Measurements from ENCODE around the gene PRPF8. TPM values are rescaled to one million over a fixed set of nuclear protein-coding genes. Genes with fewer than 3 reads are reported as not detected.

Gene PRPF8
- polyA plus RNA-seq, 1 donor from 2014 or later, result 56.9 TPM

DNA sequence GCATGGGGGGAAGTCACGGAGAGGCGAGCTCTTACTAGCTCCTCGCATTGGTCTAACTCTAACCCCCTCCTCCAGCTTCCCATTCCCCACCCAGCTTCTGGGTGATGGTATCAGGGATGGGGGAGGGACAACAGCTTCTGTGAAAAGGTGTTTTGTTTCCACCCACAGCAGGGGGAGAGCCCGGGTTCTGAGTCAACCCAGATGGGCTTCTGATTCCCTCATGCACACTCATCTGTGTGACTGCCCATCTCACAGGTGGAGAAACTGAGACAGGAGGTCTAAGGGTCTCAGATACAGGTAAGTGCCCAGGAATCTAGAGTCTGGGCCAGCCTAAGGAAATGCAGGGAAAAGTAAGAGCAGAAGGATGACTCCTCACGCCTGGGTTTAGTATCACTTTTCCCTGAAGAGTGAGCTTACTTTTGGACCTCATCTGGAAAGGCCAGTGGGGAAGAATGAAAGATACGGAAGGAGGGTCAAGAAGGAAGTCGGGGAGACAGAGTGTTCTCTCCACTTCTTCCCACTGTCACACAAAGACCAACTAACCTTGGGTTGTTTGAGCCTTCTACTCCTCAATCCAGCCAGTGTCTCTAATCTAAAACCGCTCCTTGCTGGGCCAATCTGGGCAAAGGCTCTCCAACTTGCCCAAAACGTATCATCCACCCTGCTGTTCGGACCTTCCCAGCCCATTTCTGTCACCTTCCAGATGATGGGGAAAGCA lies 28.7 kb upstream of the PRPF8 start:
- Histone ChIP-seq H3K27me3 (ENCODE audit: insufficient read depth, low read depth, low read length) (peaks cover 24% of the 10 kb centered on the region), H3K36me3 (ENCODE audit: insufficient read depth, low read length) (no peaks in the 10 kb centered on the region), H3K27ac (ENCODE audit: low read length) (no peak overlapping the region), H4K20me1 (ENCODE audit: insufficient read depth) (no peaks in the 10 kb centered on the region), H3K79me2 (replicated peaks; ENCODE audit: insufficient read depth, low read length) (peaks cover 4% of the 10 kb centered on the region), H3K4me3 (ENCODE audit: low read length) (no peak overlapping the region), H3K9me3 (ENCODE audit: low read length) (no peaks in the 10 kb centered on the region), H2AFZ (ENCODE audit: low read depth, low read length) (no peak overlapping the region), H3K9me2 (ENCODE audit: insufficient read depth, low read length) (no peaks in the 10 kb centered on the region), H3F3A (ENCODE audit: insufficient read depth, low read length, poor library complexity, severe bottlenecking) (peaks cover 4% of the 10 kb centered on the region), H3K9ac (ENCODE audit: low read length) (no peak overlapping the region), H3K4me2 (ENCODE audit: low read length) (no peak overlapping the region)
- no peak for TF ChIP-seq TAF1 (IDR thresholded peaks at IDR 0.05; ENCODE audit: low read depth)
- no peak for TF ChIP-seq POLR2AphosphoS5 (IDR thresholded peaks at IDR 0.05)
- TF ChIP-seq MXI1 (conservative IDR thresholded peaks at IDR 0.05; ENCODE audit: poor library complexity, severe bottlenecking), result no peak
- TF ChIP-seq, protein P1, sequence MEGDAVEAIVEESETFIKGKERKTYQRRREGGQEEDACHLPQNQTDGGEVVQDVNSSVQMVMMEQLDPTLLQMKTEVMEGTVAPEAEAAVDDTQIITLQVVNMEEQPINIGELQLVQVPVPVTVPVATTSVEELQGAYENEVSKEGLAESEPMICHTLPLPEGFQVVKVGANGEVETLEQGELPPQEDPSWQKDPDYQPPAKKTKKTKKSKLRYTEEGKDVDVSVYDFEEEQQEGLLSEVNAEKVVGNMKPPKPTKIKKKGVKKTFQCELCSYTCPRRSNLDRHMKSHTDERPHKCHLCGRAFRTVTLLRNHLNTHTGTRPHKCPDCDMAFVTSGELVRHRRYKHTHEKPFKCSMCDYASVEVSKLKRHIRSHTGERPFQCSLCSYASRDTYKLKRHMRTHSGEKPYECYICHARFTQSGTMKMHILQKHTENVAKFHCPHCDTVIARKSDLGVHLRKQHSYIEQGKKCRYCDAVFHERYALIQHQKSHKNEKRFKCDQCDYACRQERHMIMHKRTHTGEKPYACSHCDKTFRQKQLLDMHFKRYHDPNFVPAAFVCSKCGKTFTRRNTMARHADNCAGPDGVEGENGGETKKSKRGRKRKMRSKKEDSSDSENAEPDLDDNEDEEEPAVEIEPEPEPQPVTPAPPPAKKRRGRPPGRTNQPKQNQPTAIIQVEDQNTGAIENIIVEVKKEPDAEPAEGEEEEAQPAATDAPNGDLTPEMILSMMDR (IDR thresholded peaks at IDR 0.05; ENCODE audit: poor library complexity, severe bottlenecking), result no peak
- no peak for TF ChIP-seq RAD21 (conservative IDR thresholded peaks at IDR 0.05)
- no peak for TF ChIP-seq EP300 (conservative IDR thresholded peaks at IDR 0.05; ENCODE audit: poor library complexity, severe bottlenecking)
- TF ChIP-seq EZH2 (IDR thresholded peaks at IDR 0.05; ENCODE audit: borderline replicate concordance, insufficient read depth, low read length, poor library complexity, severe bottlenecking), result no peak

DNA sequence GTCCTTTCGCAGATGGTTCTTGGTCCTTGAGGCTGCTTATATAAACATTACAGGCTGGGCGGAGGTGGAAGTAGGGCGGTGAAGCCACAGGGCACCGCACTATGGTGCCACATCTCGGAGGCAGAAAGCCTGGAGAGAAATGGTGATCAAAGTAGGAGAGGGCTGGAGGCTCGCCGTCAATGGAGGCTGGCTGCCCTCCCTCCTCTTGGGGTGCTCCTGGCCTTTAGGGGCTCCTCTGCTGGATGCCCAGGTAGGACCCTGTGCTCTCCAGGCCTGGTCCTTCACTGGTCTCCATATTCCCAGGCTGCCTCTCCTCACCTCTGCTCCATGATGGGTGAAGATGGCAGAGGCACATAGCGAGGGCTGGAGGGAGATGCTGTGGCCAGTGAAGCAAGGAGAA lies 27.6 kb upstream of the PRPF8 start:
- Histone ChIP-seq H3F3A (ENCODE audit: insufficient read depth, low read length, poor library complexity, severe bottlenecking) (no peaks in the 10 kb centered on the region), H3K27me3 (ENCODE audit: insufficient read depth, low read depth, low read length) (peaks cover 24% of the 10 kb centered on the region), H3K4me3 (ENCODE audit: low read length) (no peak overlapping the region), H3K4me2 (ENCODE audit: low read length) (no peak overlapping the region), H4K20me1 (ENCODE audit: insufficient read depth) (no peaks in the 10 kb centered on the region), H3K79me2 (replicated peaks; ENCODE audit: insufficient read depth, low read length) (peaks cover 4% of the 10 kb centered on the region), H3K9me3 (ENCODE audit: low read length) (no peaks in the 10 kb centered on the region), H3K27ac (ENCODE audit: low read length) (no peak overlapping the region), H3K9ac (ENCODE audit: low read length) (no peak overlapping the region), H3K36me3 (ENCODE audit: insufficient read depth, low read length) (no peaks in the 10 kb centered on the region), H2AFZ (ENCODE audit: low read depth, low read length) (no peak overlapping the region), H3K9me2 (ENCODE audit: insufficient read depth, low read length) (no peaks in the 10 kb centered on the region)
- no peak for TF ChIP-seq EP300 (conservative IDR thresholded peaks at IDR 0.05; ENCODE audit: poor library complexity, severe bottlenecking)
- no peak for TF ChIP-seq MXI1 (conservative IDR thresholded peaks at IDR 0.05; ENCODE audit: poor library complexity, severe bottlenecking)
- TF ChIP-seq, protein P1 (IDR thresholded peaks at IDR 0.05; ENCODE audit: poor library complexity, severe bottlenecking), result no peak
- TF ChIP-seq SMC3 (conservative IDR thresholded peaks at IDR 0.05; ENCODE audit: poor library complexity), result no peak
- TF ChIP-seq, protein P2, sequence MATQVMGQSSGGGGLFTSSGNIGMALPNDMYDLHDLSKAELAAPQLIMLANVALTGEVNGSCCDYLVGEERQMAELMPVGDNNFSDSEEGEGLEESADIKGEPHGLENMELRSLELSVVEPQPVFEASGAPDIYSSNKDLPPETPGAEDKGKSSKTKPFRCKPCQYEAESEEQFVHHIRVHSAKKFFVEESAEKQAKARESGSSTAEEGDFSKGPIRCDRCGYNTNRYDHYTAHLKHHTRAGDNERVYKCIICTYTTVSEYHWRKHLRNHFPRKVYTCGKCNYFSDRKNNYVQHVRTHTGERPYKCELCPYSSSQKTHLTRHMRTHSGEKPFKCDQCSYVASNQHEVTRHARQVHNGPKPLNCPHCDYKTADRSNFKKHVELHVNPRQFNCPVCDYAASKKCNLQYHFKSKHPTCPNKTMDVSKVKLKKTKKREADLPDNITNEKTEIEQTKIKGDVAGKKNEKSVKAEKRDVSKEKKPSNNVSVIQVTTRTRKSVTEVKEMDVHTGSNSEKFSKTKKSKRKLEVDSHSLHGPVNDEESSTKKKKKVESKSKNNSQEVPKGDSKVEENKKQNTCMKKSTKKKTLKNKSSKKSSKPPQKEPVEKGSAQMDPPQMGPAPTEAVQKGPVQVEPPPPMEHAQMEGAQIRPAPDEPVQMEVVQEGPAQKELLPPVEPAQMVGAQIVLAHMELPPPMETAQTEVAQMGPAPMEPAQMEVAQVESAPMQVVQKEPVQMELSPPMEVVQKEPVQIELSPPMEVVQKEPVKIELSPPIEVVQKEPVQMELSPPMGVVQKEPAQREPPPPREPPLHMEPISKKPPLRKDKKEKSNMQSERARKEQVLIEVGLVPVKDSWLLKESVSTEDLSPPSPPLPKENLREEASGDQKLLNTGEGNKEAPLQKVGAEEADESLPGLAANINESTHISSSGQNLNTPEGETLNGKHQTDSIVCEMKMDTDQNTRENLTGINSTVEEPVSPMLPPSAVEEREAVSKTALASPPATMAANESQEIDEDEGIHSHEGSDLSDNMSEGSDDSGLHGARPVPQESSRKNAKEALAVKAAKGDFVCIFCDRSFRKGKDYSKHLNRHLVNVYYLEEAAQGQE (IDR thresholded peaks at IDR 0.05; ENCODE audit: borderline replicate concordance), result no peak
- no peak for TF ChIP-seq EZH2 (IDR thresholded peaks at IDR 0.05; ENCODE audit: borderline replicate concordance, insufficient read depth, low read length, poor library complexity, severe bottlenecking)
- TF ChIP-seq RAD21 (conservative IDR thresholded peaks at IDR 0.05), result no peak
- TF ChIP-seq POLR2AphosphoS5 (IDR thresholded peaks at IDR 0.05), result no peak
- no peak for TF ChIP-seq TAF1 (IDR thresholded peaks at IDR 0.05; ENCODE audit: low read depth)

Measured in neural cell (in vitro differentiated cells).